IPS-11a (cell line): ENCODE measurements around the gene DMD.

Experiments
- H3K4me3 ChIP-seq: one replicate; pipeline ENCODE4 v1.5.1; 2013; ENCODE audit warnings: low read depth, low read length, control low read depth

DMD gene

GRCh38 chrX:31909850-31910572, 1301.3 kb downstream of the DMD start:
- H3K4me3 ChIP-seq: no peak overlapping the region

GRCh38 chrX:31894152-31894551, 1317.2 kb downstream of the DMD start:
- no peak overlapping the region for H3K4me3 ChIP-seq

DNA sequence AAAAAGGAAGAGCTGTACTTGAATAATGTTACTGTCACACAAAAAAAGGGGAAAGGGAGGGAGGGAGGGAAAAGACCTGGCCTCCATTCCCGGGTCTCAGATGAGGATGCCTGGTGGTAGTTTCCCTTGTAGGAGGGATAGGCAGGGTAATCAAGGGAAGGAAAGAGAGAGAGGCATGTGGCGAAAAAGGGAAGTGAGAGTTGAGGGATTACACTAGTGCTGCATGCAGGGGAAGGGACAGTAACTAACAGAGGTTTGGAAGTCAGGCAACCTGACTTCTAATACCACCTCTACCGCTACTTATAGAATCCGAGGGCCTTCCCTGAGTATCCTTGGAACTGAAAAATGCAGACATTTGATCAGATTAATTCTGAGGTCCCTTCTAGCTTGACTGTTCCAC, 1317.8 kb downstream of the DMD start:
- no peak overlapping the region for H3K4me3 ChIP-seq

DNA sequence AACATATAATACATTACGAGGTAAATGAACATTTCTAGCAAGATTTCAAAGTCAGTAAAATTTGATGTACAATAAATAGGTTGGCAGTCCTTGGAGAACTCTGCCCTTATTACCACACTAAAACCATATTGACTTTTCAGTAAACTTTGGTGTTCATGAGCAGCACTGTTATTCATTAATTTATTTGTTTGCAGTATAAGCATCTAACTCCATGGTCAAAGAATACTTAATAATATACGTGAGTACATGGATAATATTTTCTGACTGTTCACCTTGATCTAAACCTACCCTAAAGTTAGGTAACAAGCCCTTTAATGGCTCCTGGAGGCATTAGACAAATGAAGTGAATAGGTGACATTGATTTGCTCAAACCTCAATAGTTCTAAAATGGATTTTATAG, 1322.3 kb downstream of the DMD start:
- H3K4me3 ChIP-seq: no peak overlapping the region

DNA sequence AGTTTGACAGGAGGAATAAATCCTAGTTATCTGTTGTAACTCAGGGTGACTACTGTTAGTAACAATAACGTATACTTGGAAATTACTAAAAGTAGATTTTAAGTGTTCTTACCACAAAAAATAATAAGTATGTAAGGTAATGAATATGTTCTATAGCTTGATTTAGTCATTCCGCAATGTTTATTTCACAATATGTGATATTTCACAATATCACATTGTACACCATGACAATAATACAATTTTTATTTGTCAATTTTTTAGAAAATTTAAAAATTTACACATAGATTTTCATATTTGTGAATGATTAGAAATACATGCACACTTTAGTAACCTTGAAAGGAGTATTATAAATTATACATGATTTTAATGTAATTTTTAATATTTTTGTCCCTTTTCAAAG, 1326.8 kb downstream of the DMD start:
- H3K4me3 ChIP-seq: no peak overlapping the region

- H3K4me3 ChIP-seq: no peak overlapping the region
These were observed 1339.3 kb downstream of the DMD start for GRCh38 chrX:31872007-31872406.

- H3K4me3 ChIP-seq: no peak overlapping the region
These were observed 1341.1 kb downstream of the DMD start for GRCh38 chrX:31870267-31870666.

- no peak overlapping the region for H3K4me3 ChIP-seq
These were observed 1350.7 kb downstream of the DMD start for GRCh38 chrX:31860686-31861085.

DNA sequence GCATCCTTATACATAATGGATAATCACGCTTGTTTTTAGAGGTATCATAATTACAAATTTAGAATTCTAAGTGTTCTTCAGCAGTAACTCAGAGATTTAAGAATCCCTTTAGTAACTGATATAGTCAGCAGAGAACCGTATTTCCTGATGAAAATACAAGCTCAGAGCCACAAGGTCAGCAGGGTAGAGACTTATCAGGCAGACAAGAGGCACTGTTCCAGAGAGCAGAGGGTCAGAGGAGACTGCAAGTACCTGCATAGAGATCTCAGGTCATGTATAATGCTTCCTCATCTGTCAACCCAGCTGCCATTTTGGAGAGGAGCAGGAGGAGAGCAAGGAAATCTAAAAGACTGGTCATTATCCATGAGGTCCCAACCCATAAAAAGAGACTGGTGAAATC, 1352.4 kb downstream of the DMD start:
- H3K4me3 ChIP-seq: no peak overlapping the region

GRCh38 chrX:31854716-31855115, 1356.6 kb downstream of the DMD start:
- H3K4me3 ChIP-seq: no peak overlapping the region

DNA sequence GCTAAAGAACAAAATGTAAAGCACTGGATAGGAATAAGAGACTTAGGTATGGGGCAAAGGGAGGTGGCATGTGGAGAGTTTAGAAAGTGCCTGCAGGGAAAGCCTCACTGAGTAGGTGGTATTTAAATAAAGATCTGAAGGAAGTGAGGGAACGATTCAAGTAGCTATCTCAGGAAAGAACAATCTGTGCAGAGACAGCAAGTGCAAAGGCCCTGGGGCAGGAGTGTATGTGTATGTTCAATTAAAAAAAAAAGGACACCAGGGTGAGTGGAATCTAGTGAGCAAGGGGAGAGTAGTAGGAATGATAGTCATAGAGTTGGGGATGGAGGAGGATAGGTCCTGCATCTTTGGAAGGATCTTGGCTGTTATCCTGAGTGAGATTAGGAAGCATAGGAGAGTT, 1359.6 kb downstream of the DMD start:
- H3K4me3 ChIP-seq: no peak overlapping the region

GRCh38 chrX:31847773-31848172, 1363.6 kb downstream of the DMD start:
- H3K4me3 ChIP-seq: no peak overlapping the region

DNA sequence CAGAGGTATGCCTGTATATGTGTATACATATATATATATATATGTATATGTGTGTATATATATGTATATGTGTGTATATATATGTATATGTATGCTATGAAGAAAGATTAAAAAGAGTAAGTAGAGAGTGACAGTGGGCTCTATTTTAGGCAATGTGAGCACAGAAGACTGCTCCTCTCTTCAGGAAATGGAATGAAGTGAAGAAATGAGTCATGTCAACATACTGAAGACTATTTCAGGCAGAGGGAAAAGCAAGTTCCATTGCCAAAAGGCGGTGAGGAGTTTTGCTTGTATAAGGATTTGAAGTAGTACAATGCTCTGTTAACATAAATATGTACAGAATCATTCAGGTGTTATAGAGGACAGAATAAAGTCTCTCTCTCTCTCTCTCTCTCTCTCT, 1366.3 kb downstream of the DMD start:
- no peak overlapping the region for H3K4me3 ChIP-seq

- no peak overlapping the region for H3K4me3 ChIP-seq
These were observed 1372.7 kb downstream of the DMD start for GRCh38 chrX:31838617-31839016.

GRCh38 chrX:31837445-31838049, 1373.8 kb downstream of the DMD start:
- no peak overlapping the region for H3K4me3 ChIP-seq

GRCh38 chrX:31836479-31836878, 1374.9 kb downstream of the DMD start:
- no peak overlapping the region for H3K4me3 ChIP-seq

- no peak overlapping the region for H3K4me3 ChIP-seq
These were observed 1379.1 kb downstream of the DMD start for GRCh38 chrX:31832263-31832662.

GRCh38 chrX:31820430-31821210, 1390.7 kb downstream of the DMD start:
- no peak overlapping the region for H3K4me3 ChIP-seq

DNA sequence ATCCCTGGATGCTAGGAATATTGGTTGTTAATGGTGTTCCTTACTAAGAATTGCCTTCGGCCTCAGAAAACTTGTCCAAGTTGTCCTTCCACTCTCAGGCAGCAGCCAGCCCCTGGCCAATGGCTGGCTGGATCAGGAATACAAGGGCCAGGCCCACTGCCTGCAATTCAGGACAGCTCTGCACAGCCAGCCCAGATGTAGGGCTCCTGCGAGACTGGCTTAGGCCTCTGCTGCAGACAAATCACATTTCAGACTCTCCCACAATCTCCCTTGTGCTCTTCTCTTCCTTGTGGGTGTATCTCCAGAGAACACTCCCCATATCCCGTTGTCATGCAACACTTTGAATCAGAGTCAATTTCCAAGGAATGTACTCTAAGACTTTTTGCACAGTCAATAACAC, 1391.9 kb downstream of the DMD start:
- H3K4me3 ChIP-seq: no peak overlapping the region

GRCh38 chrX:31811106-31811505, 1400.2 kb downstream of the DMD start:
- H3K4me3 ChIP-seq: no peak overlapping the region

GRCh38 chrX:31808357-31808756, 1403.0 kb downstream of the DMD start:
- no peak overlapping the region for H3K4me3 ChIP-seq

DNA sequence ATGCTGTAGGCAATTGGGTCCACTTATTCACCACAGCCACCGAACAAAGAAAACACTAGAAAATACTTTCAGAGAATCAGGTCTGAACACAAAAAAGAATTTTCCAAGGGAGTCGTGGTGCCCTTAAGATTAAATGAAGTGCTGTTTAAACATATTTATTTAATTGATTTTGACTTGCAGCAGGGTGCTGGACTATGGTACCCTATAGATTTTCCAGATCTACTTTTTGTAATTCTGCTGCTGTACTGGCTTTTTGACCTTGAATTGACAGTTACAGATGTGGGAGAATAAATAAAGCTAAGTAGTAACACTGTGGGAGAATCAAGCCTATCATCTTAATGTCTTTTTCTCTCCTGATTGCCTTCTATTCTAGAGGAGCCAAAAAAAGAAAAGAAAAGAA, 1404.2 kb downstream of the DMD start:
- H3K4me3 ChIP-seq: no peak overlapping the region
